ENCODE results near the gene ROCK1. TPM values are rescaled to one million over a fixed set of nuclear protein-coding genes. Genes with fewer than 3 reads are reported as not detected.

The ROCK1 gene
- total RNA-seq, 4 donors from 2014 or later, result 50.2 to 99.1 (median 58.7) TPM

DNA sequence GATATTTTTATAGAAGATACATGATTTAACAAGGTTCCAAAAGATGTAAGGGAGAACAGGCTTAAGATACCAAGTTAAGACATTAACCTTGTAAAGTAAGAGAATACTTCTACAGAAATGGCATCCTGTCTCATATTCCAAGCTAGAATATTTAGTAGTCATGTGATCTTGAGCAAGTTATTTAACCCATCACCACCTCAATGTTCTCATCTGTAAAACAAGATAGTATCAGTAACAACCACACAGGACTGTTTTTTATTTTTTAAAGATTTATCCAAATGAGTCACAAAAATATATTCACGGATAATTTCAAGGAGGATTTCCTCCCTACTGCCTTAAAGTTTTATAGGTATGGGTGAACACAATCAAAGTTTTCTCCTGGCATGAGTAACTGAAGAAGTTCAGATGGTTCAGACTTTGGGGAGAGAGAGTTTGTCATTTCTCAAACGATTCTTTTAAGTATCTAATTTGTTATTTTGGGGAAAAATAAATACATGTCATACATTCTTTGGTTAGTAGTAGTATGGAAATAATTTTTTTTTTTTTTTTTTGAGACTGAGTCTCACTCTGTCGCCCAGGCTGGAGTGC, 25.9 kb downstream of the ROCK1 start:
- no peak for DNase-seq (ENCODE audit: low spot score)
- ATAC-seq (ENCODE audit: low FRiP score), result no peak
- TF ChIP-seq, protein P1, sequence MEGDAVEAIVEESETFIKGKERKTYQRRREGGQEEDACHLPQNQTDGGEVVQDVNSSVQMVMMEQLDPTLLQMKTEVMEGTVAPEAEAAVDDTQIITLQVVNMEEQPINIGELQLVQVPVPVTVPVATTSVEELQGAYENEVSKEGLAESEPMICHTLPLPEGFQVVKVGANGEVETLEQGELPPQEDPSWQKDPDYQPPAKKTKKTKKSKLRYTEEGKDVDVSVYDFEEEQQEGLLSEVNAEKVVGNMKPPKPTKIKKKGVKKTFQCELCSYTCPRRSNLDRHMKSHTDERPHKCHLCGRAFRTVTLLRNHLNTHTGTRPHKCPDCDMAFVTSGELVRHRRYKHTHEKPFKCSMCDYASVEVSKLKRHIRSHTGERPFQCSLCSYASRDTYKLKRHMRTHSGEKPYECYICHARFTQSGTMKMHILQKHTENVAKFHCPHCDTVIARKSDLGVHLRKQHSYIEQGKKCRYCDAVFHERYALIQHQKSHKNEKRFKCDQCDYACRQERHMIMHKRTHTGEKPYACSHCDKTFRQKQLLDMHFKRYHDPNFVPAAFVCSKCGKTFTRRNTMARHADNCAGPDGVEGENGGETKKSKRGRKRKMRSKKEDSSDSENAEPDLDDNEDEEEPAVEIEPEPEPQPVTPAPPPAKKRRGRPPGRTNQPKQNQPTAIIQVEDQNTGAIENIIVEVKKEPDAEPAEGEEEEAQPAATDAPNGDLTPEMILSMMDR (IDR thresholded peaks at IDR 0.05), result no peak

DNA sequence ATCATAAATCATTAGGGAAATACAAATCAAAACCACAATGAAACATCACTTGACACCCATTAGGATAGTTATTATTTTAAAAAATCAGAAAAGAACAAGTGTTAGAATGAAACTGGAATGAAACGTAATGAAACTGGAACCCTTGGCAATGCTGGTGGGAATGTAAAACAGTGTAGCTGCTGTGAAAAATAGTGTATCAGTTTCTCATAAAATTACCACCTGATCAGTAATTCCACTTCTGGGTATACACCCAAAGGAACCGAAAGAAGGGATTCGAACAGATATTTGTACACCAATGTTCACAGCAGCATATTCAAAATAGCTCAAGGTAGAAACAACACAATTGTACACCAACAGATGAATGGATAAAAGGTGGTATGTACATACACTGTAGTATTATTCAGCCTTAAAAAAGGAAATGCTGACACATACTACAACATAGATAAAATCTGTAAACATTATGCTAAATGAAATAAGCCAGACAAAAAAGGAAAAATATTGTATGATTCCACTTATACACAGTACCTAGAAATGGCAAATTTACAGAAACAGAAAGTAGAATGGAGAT, 27.0 kb downstream of the ROCK1 start:
- ATAC-seq (ENCODE audit: low FRiP score) (no peak), DNase-seq (ENCODE audit: low spot score) (no peak)
- TF ChIP-seq, protein P1 (IDR thresholded peaks at IDR 0.05), result no peak

DNA sequence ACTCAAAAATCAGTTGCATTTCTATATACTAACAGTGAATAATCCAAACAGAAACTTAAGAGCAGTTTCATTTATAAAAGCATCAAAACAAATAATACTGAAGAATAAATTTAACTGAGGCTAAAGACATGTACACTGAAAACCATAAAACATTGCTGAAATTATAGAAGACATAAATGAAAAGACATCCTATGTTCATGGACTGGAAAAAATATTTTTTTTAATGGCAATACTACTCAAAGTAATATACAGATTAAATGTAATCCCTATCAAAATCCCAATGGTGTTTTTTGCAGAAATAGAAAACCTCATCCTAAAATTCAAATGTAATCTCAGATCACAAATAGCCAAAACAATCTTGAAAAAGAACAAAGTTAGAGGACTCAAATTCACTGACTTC, 28.6 kb downstream of the ROCK1 start:
- TF ChIP-seq, protein P1 (IDR thresholded peaks at IDR 0.05), result no peak
- ATAC-seq (ENCODE audit: low FRiP score) (no peak), DNase-seq (ENCODE audit: low spot score) (no peak)

DNA sequence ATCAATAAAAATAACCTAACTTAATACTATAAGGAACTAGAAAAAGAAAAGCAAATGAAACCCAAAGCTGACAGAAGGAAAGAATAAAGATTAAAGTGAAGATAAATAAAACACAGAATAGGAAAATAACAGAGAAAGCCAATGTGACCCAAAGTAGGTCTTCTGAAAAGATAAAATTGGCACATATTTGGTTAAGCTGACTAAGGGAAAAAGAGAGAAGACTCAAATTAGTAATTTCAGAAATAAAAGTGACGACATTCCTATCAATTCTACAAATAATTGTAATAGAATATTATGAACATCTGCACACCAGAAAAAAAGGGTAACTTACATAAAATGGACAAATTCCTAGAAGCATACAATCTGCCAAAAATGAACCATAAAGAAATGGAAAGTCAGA, 30.2 kb downstream of the ROCK1 start:
- ATAC-seq (ENCODE audit: low FRiP score) (no peak), DNase-seq (ENCODE audit: low spot score) (no peak)
- TF ChIP-seq, protein P1 (IDR thresholded peaks at IDR 0.05), result no peak

DNA sequence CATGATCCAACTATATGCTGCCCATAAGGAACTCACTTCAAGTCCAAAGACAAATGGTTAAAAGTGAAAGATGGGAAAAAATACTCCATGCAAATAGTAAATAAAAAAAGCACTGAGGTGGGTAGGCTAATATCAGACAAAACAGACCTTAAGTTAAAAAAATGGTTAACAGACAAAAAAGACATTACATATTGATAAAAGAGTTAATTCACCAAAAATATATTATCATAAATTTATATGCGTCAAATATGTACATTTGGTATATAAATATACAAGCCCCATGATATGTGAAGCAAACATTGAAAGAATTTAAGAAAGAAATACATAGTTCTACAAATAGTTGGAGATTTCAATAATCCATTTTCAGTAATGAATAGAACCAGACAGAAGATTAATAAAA, 31.0 kb downstream of the ROCK1 start:
- ATAC-seq (ENCODE audit: low FRiP score), result no peak
- DNase-seq (ENCODE audit: low spot score), result no peak
- TF ChIP-seq, protein P1 (IDR thresholded peaks at IDR 0.05), result no peak

DNA sequence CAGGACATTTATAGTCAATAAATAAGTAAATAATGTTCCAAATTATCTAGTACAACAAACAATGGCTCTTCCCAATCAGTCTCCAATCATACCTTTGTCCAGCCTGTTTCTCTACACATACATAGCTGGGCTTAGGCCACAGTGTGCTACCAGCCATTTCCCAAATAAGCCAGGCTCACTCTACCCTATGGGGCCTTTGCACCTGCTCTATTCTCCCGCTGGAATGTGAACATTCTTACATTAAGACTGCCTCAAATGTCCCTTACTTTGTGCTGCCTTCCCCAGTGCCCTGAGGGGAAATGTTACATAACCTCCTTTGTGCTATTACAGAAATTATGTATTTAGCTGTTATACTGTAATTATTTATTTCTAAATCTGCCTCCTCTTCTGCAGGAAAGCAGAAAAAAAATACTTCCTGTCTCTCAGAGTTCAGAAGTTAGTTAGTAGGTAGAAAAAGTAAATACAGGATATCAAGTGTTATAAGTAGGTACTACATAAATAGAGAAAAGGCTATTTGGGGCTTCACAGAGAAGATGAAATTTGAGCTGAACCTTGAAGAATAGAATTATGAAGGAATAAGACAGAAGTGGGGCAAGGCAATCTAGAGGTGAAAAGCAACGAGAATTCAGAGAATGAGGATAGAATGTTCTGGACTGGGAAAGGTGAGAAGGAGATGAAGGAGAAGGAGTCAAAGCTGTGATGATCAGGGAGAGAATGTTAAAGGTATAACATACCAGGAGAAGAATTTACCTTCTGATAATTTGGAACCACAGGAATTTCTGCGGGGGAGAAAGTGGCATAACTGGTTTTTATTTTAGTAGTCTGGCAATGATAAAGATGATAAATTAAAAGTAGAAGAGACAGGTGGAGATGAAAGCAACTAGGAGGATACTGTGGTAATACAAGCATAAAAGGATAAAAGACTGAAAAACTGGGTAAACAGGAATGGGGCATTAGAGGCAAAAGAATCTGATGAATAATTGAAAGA, 37.0 kb downstream of the ROCK1 start:
- DNase-seq (ENCODE audit: low spot score), result no peak
- ATAC-seq (ENCODE audit: low FRiP score), result no peak
- TF ChIP-seq, protein P1 (IDR thresholded peaks at IDR 0.05), result no peak

Measured in omental fat pad (tissue), 4 donors.